ENCODE data around the gene DHCR24.

The DHCR24 gene

GRCh38 chr1:54838565-54839180 lies 48.3 kb downstream of the DHCR24 start:
- H3K27ac ChIP-seq (ENCODE audit: low read length): no peak overlapping the region
- H3K9me3 ChIP-seq (ENCODE audit: control insufficient read depth in 1 of 2, low read length in 2 of 2): no peaks in the 10 kb centered on the region
- H3K4me1 ChIP-seq (ENCODE audit: control insufficient read depth in 1 of 2, insufficient read depth in 2 of 2, low read length in 2 of 2): no peaks in the 10 kb centered on the region
- no peaks in the 10 kb centered on the region for H3K27me3 ChIP-seq (ENCODE audit: low read depth, low read length)
- no peaks in the 10 kb centered on the region for H3K36me3 ChIP-seq (ENCODE audit: control insufficient read depth in 1 of 2, insufficient read depth in 2 of 2, low read length in 2 of 2)
- no peak overlapping the region for H3K4me3 ChIP-seq (ENCODE audit: low read depth in 1 of 2, low read length in 2 of 2)

DNA sequence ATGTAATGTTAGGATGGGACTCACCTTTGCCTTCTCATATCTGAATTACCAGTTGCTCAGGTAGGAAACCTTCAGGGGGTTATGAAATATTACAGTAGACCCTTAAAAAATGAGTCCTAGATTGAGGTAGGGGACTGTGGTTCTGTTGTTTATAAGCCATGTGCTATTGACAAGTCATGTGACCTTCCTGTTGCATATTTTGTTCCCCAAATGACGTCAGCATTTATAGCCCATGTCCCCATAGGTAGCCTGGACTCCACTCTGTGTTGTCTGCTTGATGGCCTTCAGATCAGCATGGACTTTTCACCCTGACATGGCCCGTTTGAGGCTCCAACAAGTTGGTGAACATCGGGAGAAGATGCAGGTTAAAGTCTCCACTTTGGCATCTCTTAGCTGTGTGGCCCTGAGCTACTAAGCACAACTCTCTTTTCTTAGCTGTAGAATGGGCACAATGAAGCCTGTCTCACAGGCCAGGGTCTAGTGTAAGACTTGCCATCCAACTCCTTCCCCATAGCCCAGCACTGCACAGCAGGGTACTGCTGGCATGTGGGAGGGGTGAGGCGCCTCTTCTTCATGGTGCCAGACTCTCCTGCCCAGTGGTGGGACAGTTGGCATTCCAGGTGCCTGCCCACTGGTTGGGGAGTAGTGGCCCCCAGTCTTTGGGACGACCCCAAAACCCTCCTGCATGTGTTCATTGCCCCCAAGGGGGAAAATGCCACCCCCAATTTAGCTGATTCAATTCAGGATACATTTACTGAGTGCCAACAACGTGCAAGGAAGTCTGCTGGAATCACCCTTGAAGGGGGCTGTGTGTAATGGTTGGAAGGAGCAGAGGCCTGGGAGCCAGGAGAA lies 49.8 kb downstream of the DHCR24 start:
- no peaks in the 10 kb centered on the region for H3K36me3 ChIP-seq (ENCODE audit: control insufficient read depth in 1 of 2, insufficient read depth in 2 of 2, low read length in 2 of 2)
- no peak overlapping the region for H3K27ac ChIP-seq (ENCODE audit: low read length)
- no peak overlapping the region for H3K4me3 ChIP-seq (ENCODE audit: low read depth in 1 of 2, low read length in 2 of 2)
- H3K4me1 ChIP-seq (ENCODE audit: control insufficient read depth in 1 of 2, insufficient read depth in 2 of 2, low read length in 2 of 2): no peaks in the 10 kb centered on the region
- no peaks in the 10 kb centered on the region for H3K9me3 ChIP-seq (ENCODE audit: control insufficient read depth in 1 of 2, low read length in 2 of 2)
- no peaks in the 10 kb centered on the region for H3K27me3 ChIP-seq (ENCODE audit: low read depth, low read length)

DNA sequence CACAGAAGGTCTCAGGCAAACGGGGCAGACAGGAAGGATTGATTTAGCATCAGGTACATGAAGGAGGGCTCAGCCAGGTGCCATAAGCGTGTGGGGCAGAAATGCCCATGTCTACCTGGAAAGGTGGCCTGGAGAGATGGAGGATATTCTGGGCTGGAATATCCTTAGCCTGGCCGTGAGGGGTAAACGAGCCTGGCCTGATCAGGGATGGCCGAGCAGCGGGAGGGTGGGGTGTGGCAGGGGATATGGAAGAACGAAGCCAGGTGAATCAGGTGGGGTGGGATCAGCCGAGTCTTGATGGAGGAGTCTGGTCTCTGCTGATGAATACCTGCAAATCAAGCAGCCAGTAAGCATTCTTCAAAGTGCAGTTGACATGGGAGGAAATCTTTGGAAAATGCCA lies 50.4 kb downstream of the DHCR24 start:
- H3K4me1 ChIP-seq (ENCODE audit: control insufficient read depth in 1 of 2, insufficient read depth in 2 of 2, low read length in 2 of 2): no peaks in the 10 kb centered on the region
- peaks cover 0 to 2% of the 10 kb centered on the region in 2 donors for H3K9me3 ChIP-seq (ENCODE audit: control insufficient read depth in 1 of 2, low read length in 2 of 2)
- H3K36me3 ChIP-seq (ENCODE audit: control insufficient read depth in 1 of 2, insufficient read depth in 2 of 2, low read length in 2 of 2): no peaks in the 10 kb centered on the region
- H3K27ac ChIP-seq (ENCODE audit: low read length): no peak overlapping the region
- H3K27me3 ChIP-seq (ENCODE audit: low read depth, low read length): no peaks in the 10 kb centered on the region
- no peak overlapping the region for H3K4me3 ChIP-seq (ENCODE audit: low read depth in 1 of 2, low read length in 2 of 2)

DNA sequence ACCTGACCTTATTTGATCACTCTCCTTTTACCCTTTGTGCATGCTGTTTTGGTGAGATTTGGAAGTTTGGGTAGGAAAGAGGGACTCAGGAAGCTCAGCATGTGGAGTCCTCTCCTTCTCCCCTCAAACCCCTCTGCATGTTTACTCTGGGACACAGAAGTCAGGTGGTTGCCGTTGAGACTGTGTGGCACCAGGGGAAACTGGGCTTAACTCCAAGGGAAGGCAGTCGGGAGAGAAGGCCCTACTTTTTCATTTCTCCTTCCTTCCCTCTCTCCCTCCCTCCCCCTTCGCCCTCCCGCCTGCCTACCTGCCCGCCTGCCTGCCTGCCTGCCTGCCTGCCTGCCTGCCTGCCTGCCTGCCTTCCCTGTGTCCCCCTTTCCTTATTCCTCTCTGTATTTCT lies 51.0 kb downstream of the DHCR24 start:
- Histone ChIP-seq H3K4me1 (ENCODE audit: control insufficient read depth in 1 of 2, insufficient read depth in 2 of 2, low read length in 2 of 2) (no peaks in the 10 kb centered on the region), H3K27ac (ENCODE audit: low read length) (no peak overlapping the region), H3K9me3 (ENCODE audit: control insufficient read depth in 1 of 2, low read length in 2 of 2) (peaks cover 0 to 4% of the 10 kb centered on the region in 2 donors), H3K27me3 (ENCODE audit: low read depth, low read length) (no peaks in the 10 kb centered on the region), H3K36me3 (ENCODE audit: control insufficient read depth in 1 of 2, insufficient read depth in 2 of 2, low read length in 2 of 2) (no peaks in the 10 kb centered on the region), H3K4me3 (ENCODE audit: low read depth in 1 of 2, low read length in 2 of 2) (no peak overlapping the region)

- no peak overlapping the region for H3K27ac ChIP-seq (ENCODE audit: low read length)
- no peak overlapping the region for H3K4me3 ChIP-seq (ENCODE audit: low read depth in 1 of 2, low read length in 2 of 2)
- no peaks in the 10 kb centered on the region for H3K27me3 ChIP-seq (ENCODE audit: low read depth, low read length)
- peaks cover 0 to 4% of the 10 kb centered on the region in 2 donors for H3K9me3 ChIP-seq (ENCODE audit: control insufficient read depth in 1 of 2, low read length in 2 of 2)
- no peaks in the 10 kb centered on the region for H3K36me3 ChIP-seq (ENCODE audit: control insufficient read depth in 1 of 2, insufficient read depth in 2 of 2, low read length in 2 of 2)
- H3K4me1 ChIP-seq (ENCODE audit: control insufficient read depth in 1 of 2, insufficient read depth in 2 of 2, low read length in 2 of 2): no peaks in the 10 kb centered on the region
Measured at GRCh38 chr1:54835131-54835898, 51.7 kb downstream of the DHCR24 start.

DNA sequence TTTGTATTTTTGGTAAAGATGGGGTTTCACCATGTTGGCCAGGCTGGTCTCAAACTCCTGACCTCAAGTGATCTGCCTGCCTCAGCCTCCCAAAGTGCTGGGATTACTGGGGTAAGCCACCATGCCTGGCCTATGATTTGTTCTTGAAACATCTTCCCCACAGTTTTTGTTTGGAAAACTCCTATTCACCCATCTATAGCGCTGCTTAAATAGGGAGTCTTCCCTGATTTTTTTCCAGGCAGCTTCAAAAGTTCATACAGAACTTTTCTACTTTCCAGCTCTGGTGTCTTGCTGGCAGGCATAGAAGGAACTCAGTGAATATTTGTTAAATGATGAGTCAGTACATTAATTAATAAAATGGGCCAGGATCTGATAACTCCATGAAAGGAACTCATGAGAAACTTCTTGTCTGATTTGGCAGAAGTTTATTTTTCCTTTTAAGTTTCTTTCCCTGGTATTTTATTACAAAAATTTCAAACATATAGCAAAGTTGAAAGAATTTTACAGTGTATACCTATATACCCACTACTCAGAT lies 52.9 kb downstream of the DHCR24 start:
- Histone ChIP-seq H3K4me3 (ENCODE audit: low read depth in 1 of 2, low read length in 2 of 2) (no peak overlapping the region), H3K27me3 (ENCODE audit: low read depth, low read length) (no peaks in the 10 kb centered on the region)

GRCh38 chr1:54833121-54833520 lies 53.9 kb downstream of the DHCR24 start:
- H3K27ac ChIP-seq (ENCODE audit: low read length): no peak overlapping the region
- H3K4me1 ChIP-seq (ENCODE audit: control insufficient read depth in 1 of 2, insufficient read depth in 2 of 2, low read length in 2 of 2): no peaks in the 10 kb centered on the region
- H3K36me3 ChIP-seq (ENCODE audit: control insufficient read depth in 1 of 2, insufficient read depth in 2 of 2, low read length in 2 of 2): no peaks in the 10 kb centered on the region
- H3K4me3 ChIP-seq (ENCODE audit: low read depth in 1 of 2, low read length in 2 of 2): no peak overlapping the region
- H3K27me3 ChIP-seq (ENCODE audit: low read depth, low read length): no peaks in the 10 kb centered on the region
- peaks cover 4 to 5% of the 10 kb centered on the region in 2 donors for H3K9me3 ChIP-seq (ENCODE audit: control insufficient read depth in 1 of 2, low read length in 2 of 2)

More for the DNA sequence above, 52.9 kb downstream of the DHCR24 start:
- peaks cover 2 to 4% of the 10 kb centered on the region in 2 donors for H3K9me3 ChIP-seq (ENCODE audit: control insufficient read depth in 1 of 2, low read length in 2 of 2)
- H3K4me1 ChIP-seq (ENCODE audit: control insufficient read depth in 1 of 2, insufficient read depth in 2 of 2, low read length in 2 of 2): no peaks in the 10 kb centered on the region
- H3K27ac ChIP-seq (ENCODE audit: low read length): no peak overlapping the region
- H3K36me3 ChIP-seq (ENCODE audit: control insufficient read depth in 1 of 2, insufficient read depth in 2 of 2, low read length in 2 of 2): no peaks in the 10 kb centered on the region

DNA sequence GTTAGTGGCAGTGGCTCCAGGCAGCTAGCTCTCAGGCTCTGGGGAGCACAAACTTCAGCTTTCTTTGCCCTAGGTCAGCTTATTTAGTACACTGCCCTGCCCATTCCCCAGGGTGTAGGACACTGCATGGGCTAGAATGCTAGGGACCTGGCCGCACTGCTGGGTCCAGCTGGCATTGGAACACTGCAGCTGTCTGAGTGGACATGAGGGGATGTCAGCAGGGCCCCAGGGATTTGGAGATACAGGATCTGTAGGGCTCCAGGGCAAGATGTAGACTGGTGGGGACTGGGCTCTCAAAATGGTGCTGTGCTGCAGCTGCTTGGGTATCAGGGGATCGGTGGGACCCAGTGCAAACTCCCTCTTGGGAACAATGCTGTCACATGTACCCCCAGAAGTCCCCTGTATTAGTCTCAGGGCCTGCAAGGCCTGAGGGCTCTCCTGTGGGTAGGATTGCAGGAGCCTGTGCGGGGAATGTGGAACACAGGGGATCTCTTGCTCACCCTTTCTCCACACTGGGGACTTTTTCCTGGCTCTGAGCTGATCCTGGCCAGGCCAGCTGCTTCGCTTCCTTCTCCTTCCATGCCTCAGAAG lies 60.7 kb downstream of the DHCR24 start:
- peaks cover 0 to 23% of the 10 kb centered on the region in 2 donors for H3K9me3 ChIP-seq (ENCODE audit: control insufficient read depth in 1 of 2, low read length in 2 of 2)
- no peaks in the 10 kb centered on the region for H3K27me3 ChIP-seq (ENCODE audit: low read depth, low read length)
- no peaks in the 10 kb centered on the region for H3K36me3 ChIP-seq (ENCODE audit: control insufficient read depth in 1 of 2, insufficient read depth in 2 of 2, low read length in 2 of 2)
- H3K27ac ChIP-seq (ENCODE audit: low read length): no peak overlapping the region
- no peaks in the 10 kb centered on the region for H3K4me1 ChIP-seq (ENCODE audit: control insufficient read depth in 1 of 2, insufficient read depth in 2 of 2, low read length in 2 of 2)
- H3K4me3 ChIP-seq (ENCODE audit: low read depth in 1 of 2, low read length in 2 of 2): no peak overlapping the region

- H3K4me1 ChIP-seq (ENCODE audit: control insufficient read depth in 1 of 2, insufficient read depth in 2 of 2, low read length in 2 of 2): no peaks in the 10 kb centered on the region
- H3K27me3 ChIP-seq (ENCODE audit: low read depth, low read length): no peaks in the 10 kb centered on the region
- H3K9me3 ChIP-seq (ENCODE audit: control insufficient read depth in 1 of 2, low read length in 2 of 2): peaks cover 0 to 23% of the 10 kb centered on the region in 2 donors
- H3K36me3 ChIP-seq (ENCODE audit: control insufficient read depth in 1 of 2, insufficient read depth in 2 of 2, low read length in 2 of 2): no peaks in the 10 kb centered on the region
- H3K27ac ChIP-seq (ENCODE audit: low read length): no peak overlapping the region
- H3K4me3 ChIP-seq (ENCODE audit: low read depth in 1 of 2, low read length in 2 of 2): no peak overlapping the region
Measured at GRCh38 chr1:54825696-54826095, 61.3 kb downstream of the DHCR24 start.

GRCh38 chr1:54823670-54824069 lies 63.3 kb downstream of the DHCR24 start:
- no peaks in the 10 kb centered on the region for H3K4me1 ChIP-seq (ENCODE audit: control insufficient read depth in 1 of 2, insufficient read depth in 2 of 2, low read length in 2 of 2)
- H3K36me3 ChIP-seq (ENCODE audit: control insufficient read depth in 1 of 2, insufficient read depth in 2 of 2, low read length in 2 of 2): no peaks in the 10 kb centered on the region
- no peak overlapping the region for H3K27ac ChIP-seq (ENCODE audit: low read length)
- peaks cover 0 to 22% of the 10 kb centered on the region in 2 donors for H3K9me3 ChIP-seq (ENCODE audit: control insufficient read depth in 1 of 2, low read length in 2 of 2)
- no peaks in the 10 kb centered on the region for H3K27me3 ChIP-seq (ENCODE audit: low read depth, low read length)
- no peak overlapping the region for H3K4me3 ChIP-seq (ENCODE audit: low read depth in 1 of 2, low read length in 2 of 2)

DNA sequence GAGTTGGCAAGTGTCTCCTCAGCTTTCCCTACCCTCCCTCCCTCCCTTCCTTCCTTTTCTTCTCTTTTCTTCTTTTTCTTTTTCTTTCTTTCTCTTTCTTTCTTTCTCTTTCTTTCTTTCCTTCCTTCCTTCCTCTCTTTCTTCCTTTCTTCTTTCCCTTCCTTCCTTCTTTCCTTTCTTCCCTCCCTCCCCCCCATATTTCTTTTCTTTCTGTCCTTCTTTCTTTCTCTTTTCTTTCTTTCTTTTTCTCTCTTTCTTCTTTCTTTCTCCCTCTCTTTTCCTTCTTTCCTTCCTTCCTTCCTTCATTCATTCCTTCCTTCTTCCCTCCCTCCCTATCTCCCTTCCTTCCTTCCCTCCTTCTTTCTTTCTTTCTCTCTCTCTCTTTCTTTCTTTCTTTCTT lies 67.3 kb downstream of the DHCR24 start:
- Histone ChIP-seq H3K36me3 (ENCODE audit: control insufficient read depth in 1 of 2, insufficient read depth in 2 of 2, low read length in 2 of 2) (no peaks in the 10 kb centered on the region), H3K4me3 (ENCODE audit: low read depth in 1 of 2, low read length in 2 of 2) (no peak overlapping the region), H3K9me3 (ENCODE audit: control insufficient read depth in 1 of 2, low read length in 2 of 2) (peaks cover 0 to 18% of the 10 kb centered on the region in 2 donors), H3K27ac (ENCODE audit: low read length) (no peak overlapping the region), H3K27me3 (ENCODE audit: low read depth, low read length) (no peaks in the 10 kb centered on the region), H3K4me1 (ENCODE audit: control insufficient read depth in 1 of 2, insufficient read depth in 2 of 2, low read length in 2 of 2) (no peaks in the 10 kb centered on the region)

Measured in muscle layer of duodenum (tissue), 2 donors.